Stimulated activated CD8-positive, alpha-beta memory T cell treated with anti-CD3 and anti-CD28 coated beads, Interleukin-4, amount 100 ng/mL, for 24 hours (primary cell): ENCODE measurements around the gene FBXO24.

Source experiments
- DNase-seq: peaks from one replicate; pipeline ENCODE4 v3.0.0-alpha.2; 2020; ENCODE audit warnings: low read depth

FBXO24 gene

DNA sequence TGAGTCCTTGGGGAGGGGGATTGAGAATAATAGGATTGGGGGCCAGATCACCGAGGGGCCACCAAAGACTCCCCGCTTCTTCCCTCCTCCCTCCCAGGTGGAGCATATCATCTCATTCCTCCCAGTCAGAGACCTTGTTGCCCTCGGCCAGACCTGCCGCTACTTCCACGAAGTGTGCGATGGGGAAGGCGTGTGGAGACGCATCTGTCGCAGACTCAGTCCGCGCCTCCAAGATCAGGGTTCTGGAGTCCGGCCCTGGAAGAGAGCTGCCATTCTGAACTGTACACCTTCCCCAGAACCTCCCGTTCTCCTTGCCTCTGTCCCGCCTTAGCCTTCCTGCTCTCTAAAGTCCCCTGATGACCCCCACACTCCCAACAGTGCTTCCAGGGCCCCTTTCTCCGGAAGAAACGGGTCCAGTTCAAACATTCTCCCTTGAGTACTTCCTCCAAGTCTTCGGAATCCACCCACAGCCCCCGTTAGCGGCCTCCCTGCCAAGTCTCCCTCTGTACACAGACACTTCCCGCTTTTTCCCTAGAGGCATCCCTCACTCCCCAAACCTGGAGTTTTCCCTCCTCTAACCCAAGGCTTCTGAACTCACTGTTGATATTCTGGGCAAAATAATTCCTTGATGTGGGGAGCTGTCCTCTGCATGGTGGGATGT lies 4.1 kb downstream of the FBXO24 start:
- DNase-seq, result no peak

DNA sequence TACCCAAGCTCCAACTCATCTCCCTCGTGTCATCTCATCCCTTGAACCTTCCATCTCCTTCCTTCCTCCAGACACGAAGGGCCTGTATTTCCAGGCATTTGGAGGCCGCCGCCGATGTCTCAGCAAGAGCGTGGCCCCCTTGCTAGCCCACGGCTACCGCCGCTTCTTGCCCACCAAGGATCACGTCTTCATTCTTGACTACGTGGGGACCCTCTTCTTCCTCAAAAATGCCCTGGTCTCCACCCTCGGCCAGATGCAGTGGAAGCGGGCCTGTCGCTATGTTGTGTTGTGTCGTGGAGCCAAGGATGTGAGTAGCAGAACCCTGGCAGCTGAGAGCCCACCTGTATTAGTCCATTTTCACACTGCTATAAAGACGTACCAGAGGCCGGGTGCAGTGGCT lies 5.5 kb downstream of the FBXO24 start:
- DNase-seq, result no peak

DNA sequence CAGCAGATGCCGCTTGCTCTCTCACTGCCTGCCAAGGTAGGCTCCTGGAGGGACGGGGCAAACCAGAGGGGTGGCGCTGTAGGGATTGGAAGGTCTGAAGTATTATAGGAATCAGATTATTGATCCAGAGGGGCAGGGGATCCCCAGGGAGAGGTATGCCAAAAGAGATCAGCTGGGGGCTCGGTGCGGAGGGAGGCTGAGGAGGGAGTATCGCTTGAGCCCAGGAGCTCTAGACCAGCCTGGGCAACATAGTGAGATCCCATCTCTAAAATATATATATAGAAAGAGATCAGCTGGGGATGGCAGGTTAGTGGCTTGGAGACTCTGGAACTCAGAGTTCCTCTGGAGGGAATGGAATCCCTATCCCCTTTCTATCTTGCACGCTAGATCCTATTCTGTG lies 9.1 kb downstream of the FBXO24 start:
- DNase-seq, result no peak

DNA sequence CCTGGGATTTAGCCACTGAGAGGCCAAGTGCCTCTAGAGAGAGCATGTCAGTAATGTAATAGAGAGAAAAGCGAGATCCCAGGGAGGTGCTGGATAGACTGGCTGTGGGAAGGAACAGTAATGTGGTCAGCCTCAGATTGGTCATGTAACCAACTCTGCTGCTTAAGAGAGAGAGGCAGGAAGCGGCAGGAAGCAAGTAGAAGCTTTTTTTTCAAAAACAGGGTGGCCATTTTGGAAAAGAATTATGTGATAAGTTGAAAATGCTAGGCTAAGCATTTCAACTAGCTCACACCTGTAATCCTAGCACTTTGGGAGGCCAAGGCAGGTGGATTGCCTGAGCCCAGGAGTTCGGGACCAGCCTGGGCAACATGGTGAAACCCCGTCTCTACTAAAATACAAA lies 12.3 kb downstream of the FBXO24 start:
- no peak for DNase-seq

DNA sequence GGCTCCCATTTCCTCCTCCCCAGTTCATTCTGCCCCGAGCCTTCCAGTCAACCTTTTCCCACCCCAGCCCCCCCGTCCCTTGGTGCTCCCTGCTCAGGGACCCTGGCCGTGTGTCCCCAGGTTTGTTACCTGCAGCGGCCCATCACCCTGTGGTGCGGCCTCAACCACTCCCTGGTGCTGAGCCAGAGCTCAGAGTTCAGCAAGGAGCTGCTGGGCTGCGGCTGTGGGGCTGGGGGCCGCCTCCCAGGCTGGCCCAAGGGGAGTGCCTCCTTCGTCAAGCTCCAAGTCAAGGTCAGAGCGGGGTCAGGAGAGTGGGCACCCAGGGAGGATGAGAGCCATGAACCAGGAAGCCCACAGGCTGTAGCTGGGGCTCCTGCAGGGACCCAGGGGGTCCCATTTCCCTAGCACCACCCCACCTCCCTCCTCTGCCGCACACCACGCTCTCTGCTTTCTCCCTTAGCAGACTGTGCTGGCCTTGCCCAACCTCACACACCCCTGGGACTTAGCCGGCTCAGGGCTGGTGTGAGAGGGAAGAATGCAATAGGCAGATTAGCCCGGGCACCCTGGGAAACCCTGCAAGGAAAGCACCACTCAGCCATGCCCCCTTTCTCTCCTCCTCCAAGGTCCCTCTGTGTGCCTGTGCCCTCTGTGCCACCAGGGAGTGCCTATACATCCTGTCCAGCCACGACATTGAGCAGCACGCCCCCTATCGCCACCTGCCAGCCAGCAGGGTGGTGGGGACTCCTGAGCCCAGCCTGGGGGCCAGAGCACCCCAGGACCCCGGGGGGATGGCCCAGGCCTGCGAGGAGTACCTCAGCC lies 14.0 kb downstream of the FBXO24 start:
- DNase-seq, result no peak

DNA sequence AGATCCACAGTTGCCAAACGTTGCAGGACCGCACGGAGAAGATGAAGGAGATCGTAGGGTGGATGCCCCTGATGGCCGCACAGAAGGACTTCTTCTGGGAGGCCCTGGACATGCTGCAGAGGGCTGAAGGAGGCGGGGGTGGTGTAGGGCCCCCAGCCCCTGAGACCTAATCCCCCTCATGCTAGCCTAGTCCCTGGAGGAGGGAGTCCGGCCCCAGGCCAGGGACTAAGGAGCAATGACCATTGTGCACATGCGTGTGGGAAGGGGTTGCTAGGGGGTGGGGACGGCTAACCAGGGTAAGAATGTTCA lies 14.6 kb downstream of the FBXO24 start:
- DNase-seq, result no peak

DNA sequence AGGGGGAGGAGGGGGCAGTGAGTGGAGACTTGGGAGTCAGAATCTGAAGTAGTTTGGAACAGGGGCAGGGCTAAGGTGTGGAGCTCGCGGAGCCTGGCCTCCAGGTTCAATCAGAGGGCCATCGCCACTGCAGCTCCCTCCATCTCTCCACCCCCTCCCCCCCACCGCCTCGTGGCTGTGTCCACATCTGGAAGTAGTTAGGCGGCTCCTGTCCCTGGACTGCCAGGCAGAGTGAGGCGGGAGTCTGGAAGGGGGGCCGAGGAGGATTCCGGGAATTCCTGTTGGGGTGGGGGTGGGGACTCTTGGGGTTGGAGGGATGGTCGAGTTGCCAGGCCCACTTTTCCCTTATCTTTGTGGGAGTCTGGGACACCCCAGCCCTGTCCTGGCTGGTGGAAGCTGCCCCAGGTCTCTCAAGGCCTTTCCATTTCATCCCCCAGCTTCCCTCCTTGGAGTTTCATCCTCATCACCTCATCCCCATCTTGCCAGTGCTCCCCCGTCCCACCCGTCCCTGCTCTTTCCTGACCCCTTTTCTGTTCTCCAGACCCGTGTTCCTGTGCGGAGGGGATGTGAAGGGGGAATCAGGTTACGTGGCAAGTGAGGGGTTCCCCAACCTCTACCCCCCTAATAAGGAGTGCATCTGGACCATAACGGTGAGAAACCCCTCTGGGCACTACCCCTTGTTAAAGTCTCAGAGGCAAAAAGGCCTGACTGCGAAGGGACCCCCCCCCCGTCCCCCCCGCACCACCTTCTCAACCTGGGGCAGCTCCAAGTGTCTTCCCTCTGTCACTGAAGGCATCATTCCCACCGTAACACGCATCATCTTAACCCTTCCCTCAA lies 17.0 kb downstream of the FBXO24 start:
- no peak for DNase-seq

DNA sequence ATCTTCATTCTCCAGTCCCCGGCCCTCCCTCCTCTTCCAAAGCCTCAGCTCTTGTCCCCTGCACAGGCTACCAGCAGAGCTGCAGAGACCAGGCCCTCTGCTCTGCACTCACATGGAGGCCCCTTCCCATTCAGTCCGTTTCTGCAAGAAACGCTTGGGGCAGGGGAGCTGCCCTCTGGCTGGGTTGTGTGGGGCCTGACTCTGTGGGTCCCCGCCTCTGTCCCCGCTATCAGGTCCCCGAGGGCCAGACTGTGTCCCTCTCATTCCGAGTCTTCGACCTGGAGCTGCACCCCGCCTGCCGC lies 17.5 kb downstream of the FBXO24 start:
- no peak for DNase-seq

DNA sequence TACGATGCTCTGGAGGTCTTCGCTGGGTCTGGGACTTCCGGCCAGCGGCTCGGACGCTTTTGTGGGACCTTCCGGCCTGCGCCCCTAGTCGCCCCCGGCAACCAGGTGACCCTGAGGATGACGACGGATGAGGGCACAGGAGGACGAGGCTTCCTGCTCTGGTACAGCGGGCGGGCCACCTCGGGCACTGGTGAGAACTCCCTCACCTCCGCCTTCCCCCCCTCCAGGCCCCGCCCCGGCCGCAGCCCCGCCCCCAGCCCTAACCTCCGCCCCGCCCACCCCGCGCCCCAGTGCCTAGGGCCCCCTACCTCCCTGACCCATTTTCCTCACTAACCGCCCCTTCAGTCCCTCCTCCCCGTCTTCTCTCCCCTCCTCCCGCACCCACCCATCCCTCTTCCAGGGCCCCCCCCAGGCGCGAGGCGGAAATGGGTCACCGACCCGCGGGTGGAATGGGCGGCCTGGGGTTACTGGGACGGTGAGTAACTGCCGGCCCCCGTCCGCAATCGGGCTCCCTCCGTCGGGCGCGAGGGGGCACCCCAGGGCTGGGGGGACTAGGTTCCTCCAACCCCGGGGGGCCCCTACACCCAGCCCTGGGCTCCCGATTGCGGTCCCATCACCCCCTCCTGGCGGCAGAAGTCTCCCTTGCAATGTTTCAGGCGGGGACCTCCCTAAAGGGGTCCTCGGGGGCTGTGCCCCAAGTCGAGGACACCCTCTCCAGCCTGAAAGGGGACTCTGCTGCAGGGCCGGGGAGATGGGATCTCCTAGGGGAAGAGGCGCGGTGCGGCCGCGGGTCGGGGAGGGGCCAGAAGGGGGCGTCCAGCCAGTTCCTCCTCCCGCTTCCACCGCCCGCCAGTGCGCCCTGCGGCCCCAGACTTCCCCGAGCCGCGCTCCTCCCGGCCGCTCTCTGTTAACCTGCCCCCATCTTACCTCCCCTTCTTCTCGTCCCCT lies 18.2 kb downstream of the FBXO24 start:
- DNase-seq, result peak; percentile 75

DNA sequence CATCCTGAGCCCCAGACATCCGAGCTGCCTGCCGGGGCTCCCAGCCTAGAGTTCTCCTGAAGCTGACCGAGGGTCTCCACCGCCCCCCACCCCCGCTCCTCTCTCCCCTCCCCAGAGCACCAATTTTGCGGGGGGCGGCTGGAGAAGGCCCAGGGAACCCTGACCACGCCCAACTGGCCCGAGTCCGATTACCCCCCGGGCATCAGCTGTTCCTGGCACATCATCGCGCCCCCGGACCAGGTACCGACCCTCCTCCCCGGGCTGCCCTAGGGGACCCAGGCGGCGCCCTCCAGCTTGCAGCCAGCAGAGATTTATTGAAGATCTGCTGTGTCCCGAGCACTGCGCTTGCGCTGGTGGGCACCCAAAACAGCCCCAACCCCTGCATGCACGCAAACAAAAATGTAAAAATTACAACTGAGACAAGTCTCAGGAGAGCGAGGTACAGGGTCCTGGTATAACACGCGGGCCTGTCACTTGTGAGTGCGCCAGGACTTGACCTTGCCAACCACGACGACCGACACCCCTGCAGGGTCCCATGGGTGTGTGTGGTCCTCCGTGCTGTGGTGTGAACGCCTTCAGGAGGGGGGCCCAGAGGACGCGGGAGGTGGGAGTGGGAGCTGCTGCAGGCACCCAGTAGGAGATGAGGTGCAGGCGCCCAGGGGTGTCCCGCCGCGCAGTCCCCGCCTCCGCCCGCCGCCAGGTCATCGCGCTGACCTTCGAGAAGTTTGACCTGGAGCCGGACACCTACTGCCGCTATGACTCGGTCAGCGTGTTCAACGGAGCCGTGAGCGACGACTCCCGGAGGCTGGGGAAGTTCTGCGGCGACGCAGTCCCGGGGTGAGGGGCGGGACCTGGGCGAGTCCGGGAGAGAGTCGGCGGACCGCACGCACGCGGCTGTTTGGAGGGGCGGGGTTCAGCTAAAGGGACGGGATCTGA lies 19.1 kb downstream of the FBXO24 start:
- no peak for DNase-seq

DNA sequence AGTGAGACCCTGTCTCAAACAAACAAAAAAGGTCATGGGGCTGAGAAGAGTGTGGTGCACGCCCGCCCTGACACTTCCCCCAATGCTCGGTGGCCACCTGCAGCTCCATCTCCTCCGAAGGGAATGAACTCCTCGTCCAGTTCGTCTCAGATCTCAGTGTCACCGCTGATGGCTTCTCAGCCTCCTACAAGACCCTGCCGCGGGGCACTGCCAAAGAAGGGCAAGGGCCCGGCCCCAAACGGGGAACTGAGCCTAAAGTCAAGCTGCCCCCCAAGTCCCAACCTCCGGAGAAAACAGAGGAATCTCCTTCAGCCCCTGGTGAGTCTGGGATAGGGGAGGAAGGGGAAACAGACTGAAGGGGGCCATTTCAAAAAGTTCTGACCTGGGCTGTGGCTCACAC lies 20.2 kb downstream of the FBXO24 start:
- no peak for DNase-seq

DNA sequence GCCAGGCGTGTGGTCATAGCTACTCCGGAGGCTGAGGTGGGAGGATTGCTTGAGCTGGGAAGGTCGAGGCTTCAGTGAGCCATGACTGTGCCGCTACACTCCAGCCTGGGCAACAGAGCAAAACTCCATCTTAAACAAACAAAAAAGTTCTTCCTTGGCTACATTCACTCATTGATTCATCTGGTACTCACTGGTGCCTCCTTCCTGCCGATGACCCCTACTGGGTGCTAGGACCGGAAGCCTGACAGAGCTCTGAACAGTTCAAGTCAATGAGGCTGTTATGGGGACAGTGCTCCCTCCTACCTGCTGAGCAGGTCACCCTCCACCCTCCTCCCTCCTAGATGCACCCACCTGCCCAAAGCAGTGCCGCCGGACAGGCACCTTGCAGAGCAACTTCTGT lies 21.0 kb downstream of the FBXO24 start:
- DNase-seq, result no peak

DNA sequence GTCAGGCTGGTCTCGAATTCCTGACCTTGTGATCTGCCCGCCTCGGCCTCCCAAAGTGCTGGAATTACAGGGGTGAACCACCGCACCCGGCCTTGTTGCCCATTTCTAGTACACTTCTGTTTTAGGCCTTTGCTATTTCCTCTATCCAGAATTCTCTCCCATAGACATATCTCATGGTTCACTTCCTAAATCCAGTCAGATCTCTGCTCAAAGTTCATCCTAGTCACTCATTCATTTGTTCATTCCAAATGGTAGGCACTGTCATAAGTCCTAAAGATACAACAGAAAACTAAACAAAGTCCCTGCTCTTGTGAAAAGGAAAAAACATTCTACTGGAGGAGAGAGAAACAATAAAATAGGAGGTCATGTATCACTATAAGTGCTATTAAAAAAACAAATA lies 23.8 kb downstream of the FBXO24 start:
- DNase-seq, result no peak

DNA sequence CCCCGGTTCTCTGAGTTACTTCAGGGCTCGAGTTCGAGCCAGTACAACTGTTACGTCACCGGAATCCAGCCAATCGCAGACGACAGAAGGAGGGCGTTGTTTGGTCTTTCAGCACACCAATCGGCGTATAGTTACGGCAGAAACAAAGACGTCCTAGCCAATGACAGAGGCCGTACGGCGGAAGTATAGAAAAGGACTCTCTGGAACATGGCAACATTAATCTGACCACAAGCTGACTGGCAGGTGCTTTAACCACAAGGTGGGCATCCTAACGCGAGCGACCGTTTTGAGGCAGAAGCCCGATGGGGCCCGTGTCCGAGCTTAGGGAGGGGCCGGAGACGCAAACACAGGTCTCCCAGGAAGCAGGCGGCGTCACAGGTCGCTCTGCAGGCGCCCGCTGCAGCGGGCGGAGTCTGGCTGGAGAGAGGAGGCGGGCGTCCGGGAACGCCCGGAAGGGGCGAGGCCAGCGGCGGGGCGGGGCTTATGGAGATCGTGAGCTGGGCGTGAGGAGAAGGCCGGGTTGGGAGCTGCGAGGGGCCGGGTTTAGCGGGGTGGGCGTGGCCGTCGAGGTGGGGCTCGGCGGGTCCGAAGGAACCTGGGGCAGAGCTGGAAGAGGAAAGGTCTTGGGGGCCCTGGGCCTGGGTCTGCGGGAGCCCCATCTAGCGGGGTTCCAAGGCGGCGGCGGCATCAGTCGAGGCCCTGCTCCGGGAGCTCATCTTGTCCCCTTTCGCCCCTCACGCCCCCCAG lies 26.0 kb downstream of the FBXO24 start, which contains the start of gene MOSPD3:
Gene MOSPD3, plus strand, starts transcription at position 558 of the 747 bp plus-strand sequence. CDS start 252 bp downstream, outside the sequence.
- DNase-seq, result peak; percentile 96

DNA sequence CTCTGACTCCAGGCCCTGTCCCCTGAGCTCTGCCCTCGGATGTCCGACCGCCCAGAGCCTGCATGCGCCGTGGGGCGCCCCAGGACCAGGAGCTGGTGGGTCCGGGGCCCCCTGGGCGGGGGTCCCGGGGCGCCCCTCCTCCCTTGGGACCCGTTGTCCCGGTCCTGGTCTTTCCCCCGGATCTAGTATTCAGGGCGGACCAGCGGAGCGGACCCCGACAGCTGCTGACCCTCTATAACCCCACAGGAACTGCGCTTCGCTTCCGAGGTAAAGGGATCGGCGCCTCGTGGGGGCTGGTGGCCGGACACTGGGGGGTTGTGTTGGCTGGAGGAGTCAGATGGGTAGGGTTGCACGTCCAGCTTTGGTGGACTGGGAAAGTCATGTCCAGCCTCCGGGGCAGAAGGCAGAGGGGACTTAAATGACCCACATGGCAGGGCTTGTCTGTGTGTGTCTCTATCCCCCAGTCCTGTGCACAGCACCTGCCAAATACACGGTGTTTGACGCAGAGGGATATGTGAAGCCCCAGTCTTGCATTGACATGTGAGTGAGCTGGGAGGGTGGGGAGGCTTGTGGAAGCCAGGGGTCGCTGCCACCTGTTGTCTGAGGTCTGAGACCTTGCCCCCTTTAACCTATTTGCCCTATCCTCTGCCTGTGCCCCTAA lies 26.7 kb downstream of the FBXO24 start:
- no peak for DNase-seq

DNA sequence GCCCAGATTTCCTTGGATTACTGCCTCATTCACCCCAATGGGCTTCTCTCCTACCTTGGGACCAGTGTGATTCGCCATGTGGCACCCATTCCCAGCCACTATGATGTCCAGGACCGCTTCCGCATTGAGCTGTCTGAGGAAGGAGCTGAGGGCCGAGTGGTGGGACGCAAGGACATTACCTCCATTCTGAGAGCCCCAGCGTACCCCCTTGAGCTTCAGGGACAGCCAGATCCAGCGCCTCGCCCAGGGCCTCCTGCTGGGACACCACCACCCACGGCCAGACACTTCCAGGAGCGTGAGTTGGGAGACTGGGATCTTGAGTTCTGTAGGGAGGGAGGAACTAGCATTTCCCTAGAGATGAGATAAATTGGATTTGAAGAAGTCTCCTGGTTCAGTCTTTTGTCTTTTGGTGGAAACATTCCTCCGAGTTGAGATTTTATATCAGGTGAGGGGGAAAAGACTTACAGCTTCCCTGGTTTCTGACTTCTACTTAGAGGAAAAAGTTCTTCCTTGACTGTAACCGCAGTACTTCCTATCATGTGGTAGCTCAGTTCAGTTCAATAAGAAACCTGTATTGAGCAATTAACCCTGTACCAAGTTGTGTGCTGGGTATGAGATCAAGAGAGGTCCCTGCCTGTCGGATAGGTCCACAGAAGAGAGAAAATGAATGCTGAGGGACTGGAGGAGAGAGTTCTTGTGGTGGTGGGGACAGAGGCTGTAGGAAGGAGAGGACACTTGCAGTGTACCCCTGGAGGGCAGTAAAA lies 27.5 kb downstream of the FBXO24 start:
- DNase-seq, result no peak

DNA sequence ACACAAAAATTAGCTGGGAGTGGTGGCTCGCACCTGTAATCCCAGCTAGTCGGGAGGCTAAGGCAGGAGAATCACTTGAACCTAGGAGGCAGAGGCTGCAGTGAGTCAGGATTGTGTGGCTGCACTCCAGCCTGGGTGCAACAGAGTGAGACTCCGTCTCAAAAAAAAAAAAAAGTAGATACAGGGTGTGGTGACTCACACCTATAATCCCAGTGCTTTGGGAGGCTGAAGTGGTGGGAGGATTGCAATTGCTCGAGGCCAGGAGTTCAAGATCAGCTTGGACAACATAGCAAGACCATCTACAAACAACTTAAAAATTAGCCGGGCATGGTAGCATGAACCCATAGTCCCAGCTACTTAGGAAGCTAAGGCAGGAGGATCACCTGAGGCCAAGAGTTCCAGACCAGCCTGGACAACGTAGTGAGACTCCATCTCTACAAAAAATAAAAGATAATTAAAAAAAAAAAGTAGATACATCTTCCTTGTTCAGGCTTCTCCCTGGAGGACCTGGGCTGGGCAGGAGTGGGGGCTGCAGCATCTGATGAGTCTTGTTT lies 28.3 kb downstream of the FBXO24 start:
- no peak for DNase-seq

DNA sequence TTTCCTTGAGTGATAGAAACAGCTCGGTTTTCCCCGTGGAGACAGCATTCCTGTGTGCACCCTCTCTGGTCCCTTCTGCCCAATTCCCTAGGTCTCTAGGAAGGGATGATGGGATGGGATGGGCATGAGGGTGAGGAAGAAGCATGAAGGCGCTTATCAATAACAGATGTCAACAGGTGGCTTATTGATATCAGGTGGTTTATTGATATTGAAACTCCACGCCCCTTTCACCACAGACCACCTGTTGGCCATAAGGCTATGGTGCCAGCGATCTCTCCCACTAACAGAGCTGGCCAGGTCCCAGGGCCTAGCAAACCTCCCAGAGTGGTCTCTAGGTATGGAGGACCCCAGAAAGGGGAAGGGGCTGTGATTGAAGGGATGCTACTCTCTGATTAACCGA lies 34.1 kb downstream of the FBXO24 start:
- DNase-seq, result no peak
